Loucy (cell line): ENCODE measurements around the gene AGAP1.

Experiments
- H2AFZ ChIP-seq: fragments of 200-600 bp; sonication (generic); 2 replicates; pipeline ENCODE4 v1.6.0; 2016; ENCODE audit warnings: antibody characterized with exemption, mild to moderate bottlenecking, low read length, moderate library complexity
- H3F3A ChIP-seq: fragments of 200-600 bp; 2 replicates; pipeline ENCODE4 v1.6.0; 2016; ENCODE audit warnings: antibody characterized with exemption, low read depth, mild to moderate bottlenecking
- H3K27me3 ChIP-seq: fragments of 200-600 bp; sonication (generic); 2 replicates; pipeline ENCODE4 v1.6.1; 2014; ENCODE audit warnings: low read length, mild to moderate bottlenecking; ENCODE audit not compliant: insufficient read depth, poor library complexity, severe bottlenecking
- H3K36me3 ChIP-seq: fragments of 200-600 bp; sonication (generic); 2 replicates; pipeline ENCODE4 v1.6.1; 2016; ENCODE audit warnings: low read length; ENCODE audit not compliant: insufficient read depth
- H3K4me1 ChIP-seq: fragments of 200-600 bp; sonication (generic); 2 replicates; pipeline ENCODE4 v1.5.1; 2014; ENCODE audit warnings: low read length, mild to moderate bottlenecking; ENCODE audit not compliant: insufficient read depth, poor library complexity, severe bottlenecking
- H3K4me2 ChIP-seq: fragments of 200-600 bp; sonication (generic); 2 replicates; pipeline ENCODE4 v1.6.0; 2014; ENCODE audit warnings: antibody characterized with exemption, low read length, low read depth, mild to moderate bottlenecking; ENCODE audit not compliant: poor library complexity, severe bottlenecking
- H3K4me3 ChIP-seq: fragments of 200-600 bp; sonication (generic); 2 replicates; pipeline ENCODE4 v1.5.1; 2014; ENCODE audit warnings: low read length, mild to moderate bottlenecking, mixed read lengths; ENCODE audit not compliant: poor library complexity, severe bottlenecking
- H3K79me2 ChIP-seq: fragments of 200-600 bp; sonication (generic); 2 replicates; pipeline ENCODE4 v1.6.1; 2014; ENCODE audit warnings: low read length; ENCODE audit not compliant: insufficient read depth
- H3K9ac ChIP-seq: fragments of 200-600 bp; sonication (generic); 2 replicates; pipeline ENCODE4 v1.6.0; 2014; ENCODE audit warnings: mild to moderate bottlenecking, low read depth, low read length, moderate library complexity; ENCODE audit not compliant: poor library complexity, severe bottlenecking
- H3K9me2 ChIP-seq: fragments of 200-600 bp; sonication (generic); replicated peaks from 2 replicates; pipeline ENCODE4 v1.6.1; 2016; ENCODE audit warnings: low read depth, low read length, mixed read lengths
- H3K9me3 ChIP-seq: fragments of 200-600 bp; sonication (generic); 2 replicates; pipeline ENCODE4 v1.6.1; 2014; ENCODE audit warnings: mild to moderate bottlenecking, antibody characterized with exemption, low read length, low read depth; ENCODE audit not compliant: insufficient read depth
- H4K20me1 ChIP-seq: fragments of 200-600 bp; sonication (generic); 2 replicates; pipeline ENCODE4 v1.6.0; 2014; ENCODE audit warnings: antibody characterized with exemption, low read length, mild to moderate bottlenecking; ENCODE audit not compliant: insufficient read depth, poor library complexity, severe bottlenecking
- CTCF ChIP-seq: fragments of 200-600 bp; sonication (generic); conservative IDR thresholded peaks from 2 replicates; pipeline ENCODE4 v1.5.1; 2014; ENCODE audit warnings: mild to moderate bottlenecking, antibody characterized with exemption, low read length
- EZH2phosphoT487 ChIP-seq: fragments of 200-600 bp; IDR thresholded peaks from 2 replicates; pipeline ENCODE4 v1.6.1; 2018; ENCODE audit warnings: antibody characterized with exemption, mild to moderate bottlenecking, moderate library complexity, borderline replicate concordance

AGAP1 gene

GRCh38 chr2:235446082-235446481 lies 47.8 kb upstream of the AGAP1 start:
- Histone ChIP-seq H3K36me3 (no peaks in the 10 kb centered on the region), H3K4me3 (no peak overlapping the region), H3K27me3 (no peaks in the 10 kb centered on the region), H3K9me2 (no peaks in the 10 kb centered on the region), H2AFZ (no peak overlapping the region), H3K4me1 (no peaks in the 10 kb centered on the region), H3K79me2 (no peaks in the 10 kb centered on the region), H3K9me3 (no peaks in the 10 kb centered on the region), H3F3A (no peaks in the 10 kb centered on the region), H3K9ac (no peak overlapping the region), H4K20me1 (no peaks in the 10 kb centered on the region), H3K4me2 (no peak overlapping the region)
- TF ChIP-seq CTCF (no peak), EZH2phosphoT487 (no peak)

- Histone ChIP-seq H3K9ac (no peak overlapping the region), H3K4me3 (no peak overlapping the region), H2AFZ (no peak overlapping the region), H3K27me3 (no peaks in the 10 kb centered on the region), H3K9me2 (no peaks in the 10 kb centered on the region), H3K79me2 (no peaks in the 10 kb centered on the region), H3F3A (no peaks in the 10 kb centered on the region), H3K9me3 (no peaks in the 10 kb centered on the region), H3K4me2 (no peak overlapping the region), H3K36me3 (no peaks in the 10 kb centered on the region), H4K20me1 (no peaks in the 10 kb centered on the region), H3K4me1 (no peaks in the 10 kb centered on the region)
- no peak for TF ChIP-seq CTCF
- no peak for TF ChIP-seq EZH2phosphoT487
Observed at GRCh38 chr2:235447210-235447609, 46.6 kb upstream of the AGAP1 start.

GRCh38 chr2:235449568-235449967 lies 44.3 kb upstream of the AGAP1 start:
- Histone ChIP-seq H4K20me1 (no peaks in the 10 kb centered on the region), H3K4me2 (no peak overlapping the region), H3K9me2 (no peaks in the 10 kb centered on the region), H3K36me3 (no peaks in the 10 kb centered on the region), H3K9me3 (no peaks in the 10 kb centered on the region), H3K4me3 (no peak overlapping the region), H3K9ac (no peak overlapping the region), H3K27me3 (no peaks in the 10 kb centered on the region), H3K4me1 (no peaks in the 10 kb centered on the region), H2AFZ (no peak overlapping the region), H3K79me2 (no peaks in the 10 kb centered on the region), H3F3A (no peaks in the 10 kb centered on the region)
- TF ChIP-seq EZH2phosphoT487 (no peak), CTCF (no peak)
